GM23248 (cell line): ENCODE data around the gene MCFD2. TPM values are rescaled to one million over a fixed set of nuclear protein-coding genes. Genes with fewer than 3 reads are reported as not detected.

Source experiments
- DNase-seq: peaks from one replicate; pipeline ENCODE4 v3.0.0-alpha.2; 2015
- H2AFZ ChIP-seq: fragments of 200-600 bp; sonication (generic); 2 replicates; pipeline ENCODE4 v1.6.1; 2016; ENCODE audit warnings: antibody characterized with exemption
- H3F3A ChIP-seq: fragments of 200-600 bp; sonication (generic); 2 replicates; pipeline ENCODE4 v1.6.1; 2016; ENCODE audit warnings: mild to moderate bottlenecking, antibody characterized with exemption, mixed run types; ENCODE audit not compliant: insufficient read depth
- H3K27ac ChIP-seq: fragments of 200-600 bp; sonication (generic); 2 replicates; pipeline ENCODE4 v1.5.1; 2016; ENCODE audit warnings: mild to moderate bottlenecking
- H3K27me3 ChIP-seq: fragments of 200-600 bp; sonication (generic); replicated peaks from 2 replicates; pipeline ENCODE4 v1.6.1; 2016; ENCODE audit warnings: mild to moderate bottlenecking; ENCODE audit not compliant: insufficient read depth
- H3K36me3 ChIP-seq: fragments of 200-600 bp; sonication (generic); 2 replicates; pipeline ENCODE4 v1.6.1; 2016; ENCODE audit warnings: low read depth, mild to moderate bottlenecking
- H3K4me1 ChIP-seq: fragments of 200-600 bp; sonication (generic); 2 replicates; pipeline ENCODE4 v1.6.1; 2016; ENCODE audit warnings: mild to moderate bottlenecking; ENCODE audit not compliant: insufficient read depth
- H3K4me2 ChIP-seq: fragments of 200-600 bp; sonication (generic); one replicate; pipeline ENCODE4 v1.6.1; 2016; ENCODE audit warnings: mild to moderate bottlenecking; ENCODE audit not compliant: unreplicated experiment
- H3K4me3 ChIP-seq: fragments of 200-600 bp; sonication (generic); 2 replicates; pipeline ENCODE4 v1.5.1; 2016; ENCODE audit warnings: mild to moderate bottlenecking
- H3K79me2 ChIP-seq: fragments of 200-600 bp; sonication (generic); 2 replicates; pipeline ENCODE4 v1.6.1; 2016; ENCODE audit warnings: mild to moderate bottlenecking; ENCODE audit not compliant: insufficient read depth
- H3K9ac ChIP-seq: fragments of 200-600 bp; sonication (generic); 2 replicates; pipeline ENCODE4 v1.6.1; 2016; ENCODE audit warnings: mild to moderate bottlenecking
- H3K9me2 ChIP-seq: fragments of 200-600 bp; sonication (generic); 2 replicates; pipeline ENCODE4 v1.6.1; 2016; ENCODE audit warnings: mixed run types, mild to moderate bottlenecking, moderate library complexity; ENCODE audit not compliant: insufficient read depth
- H3K9me3 ChIP-seq: fragments of 200-600 bp; sonication (generic); one replicate; pipeline ENCODE4 v1.6.1; 2017; ENCODE audit warnings: low read depth
- H4K20me1 ChIP-seq: fragments of 200-600 bp; sonication (generic); 2 replicates; pipeline ENCODE4 v1.6.0; 2016; ENCODE audit not compliant: insufficient read depth
- EZH2 ChIP-seq: fragments of 200-600 bp; sonication (generic); IDR thresholded peaks from 2 replicates; pipeline ENCODE4 v1.6.1; 2018; ENCODE audit warnings: antibody characterized with exemption, mild to moderate bottlenecking; ENCODE audit not compliant: insufficient read depth, poor library complexity, severe bottlenecking
- EZH2phosphoT487 ChIP-seq: fragments of 200-600 bp; sonication (generic); IDR thresholded peaks from 2 replicates; pipeline ENCODE4 v1.6.1; 2018; ENCODE audit warnings: antibody characterized with exemption, moderate library complexity, mild to moderate bottlenecking, low read depth; ENCODE audit not compliant: insufficient read depth
- WGBS, 2 experiments: methylation state at CpG; one replicate each; pipeline ENCODE4 v1.1.6; 2015 to 2017; ENCODE audit warnings: low lambda C conversion rate in 2 of 2, low coverage in 1 of 2; ENCODE audit errors: missing lambda C conversion rate in 2 of 2; 5-methylcytosine and 5-hydroxymethylcytosine counted together
- in situ Hi-C: fragments of 300-500 bp; cut with MboI; formaldehyde crosslinking; loops from 2 replicates; pipeline ENCODE4 v1.15.0; 2020
- polyA plus RNA-seq: library from polyadenylated mRNA; unstranded; fragments of >200 nt; fragmentation: Nextera tagmentation; extraction: Ambion mirVana; gene quantifications from 2 replicates; pipeline ENCODE4 v1.2.1, GENCODE V29; 2016
- total RNA-seq: library from RNA; depleted of rRNA; stranded (reverse); fragments of >200 nt; shearing (Covaris generic); gene quantifications from 2 replicates; pipeline ENCODE4 v1.2.3, GENCODE V29; 2014

MCFD2 gene
- total and polyA plus RNA-seq, 2 experiments from 2014 or later: 298 to 310 TPM

- 0 out of 2 replicates have a peak, but pooled peaks cover 4% of the 10 kb centered on the region for H3K36me3 ChIP-seq
- no peak overlapping the region for H3K4me2 ChIP-seq
- no peaks in the 10 kb centered on the region for H3K27me3 ChIP-seq
- no peak overlapping the region for H3K27ac ChIP-seq
- H3K9me3 ChIP-seq: peaks cover 7% of the 10 kb centered on the region
- H3K4me3 ChIP-seq: no peak overlapping the region
- H3K9me2 ChIP-seq: no peaks in the 10 kb centered on the region
- H3K79me2 ChIP-seq: peaks cover 8% of the 10 kb centered on the region; the same call in 1 of the 2 replicates
- 95 to 99% methylated on average over 5 of the region's 5 CpGs for WGBS, 2 experiments
- H2AFZ ChIP-seq: no peak overlapping the region
- TF ChIP-seq EZH2 (no peak), EZH2phosphoT487 (no peak)
- in situ Hi-C loops: no loop called here
- no peak overlapping the region for H3K9ac ChIP-seq
- H3K4me1 ChIP-seq: 0 out of 2 replicates have a peak, but pooled peaks cover 5% of the 10 kb centered on the region
- H3F3A ChIP-seq: 0 out of 2 replicates have a peak, but pooled peaks cover 5% of the 10 kb centered on the region
- no peak for DNase-seq
- H4K20me1 ChIP-seq: no peaks in the 10 kb centered on the region
These were observed 9.0 kb upstream of the MCFD2 start for GRCh38 chr2:46924608-46925007.

- H3K9me2 ChIP-seq: no peaks in the 10 kb centered on the region
- H4K20me1 ChIP-seq: no peaks in the 10 kb centered on the region
- H3K9ac ChIP-seq: no peak overlapping the region
- H3K27ac ChIP-seq: no peak overlapping the region
- no peaks in the 10 kb centered on the region for H3F3A ChIP-seq
- TF ChIP-seq EZH2 (no peak), EZH2phosphoT487 (no peak)
- in situ Hi-C loops: no loop called here
- no peaks in the 10 kb centered on the region for H3K27me3 ChIP-seq
- no peak overlapping the region for H2AFZ ChIP-seq
- H3K4me2 ChIP-seq: no peak overlapping the region
- H3K36me3 ChIP-seq: 0 out of 2 replicates have a peak, but pooled peaks cover 4% of the 10 kb centered on the region
- WGBS, 2 experiments: 93 to 96% methylated on average over 2 of the region's 2 CpGs
- H3K4me1 ChIP-seq: 0 out of 2 replicates have a peak, but pooled peaks cover 5% of the 10 kb centered on the region
- peaks cover 8% of the 10 kb centered on the region; the same call in 1 of the 2 replicates for H3K79me2 ChIP-seq
- no peak overlapping the region for H3K4me3 ChIP-seq
- peaks cover 7% of the 10 kb centered on the region for H3K9me3 ChIP-seq
- DNase-seq: no peak
These were observed 8.4 kb upstream of the MCFD2 start for GRCh38 chr2:46924038-46924437.

- Histone ChIP-seq H3K4me2 (no peak overlapping the region), H3K4me1 (0 out of 2 replicates have a peak, but pooled peaks cover 5% of the 10 kb centered on the region), H3K79me2 (peaks cover 15% of the 10 kb centered on the region; the same call in 1 of the 2 replicates), H3K9me3 (peaks cover 7% of the 10 kb centered on the region), H2AFZ (no peak overlapping the region), H3K27ac (no peak overlapping the region), H4K20me1 (no peaks in the 10 kb centered on the region), H3F3A (no peaks in the 10 kb centered on the region), H3K4me3 (no peak overlapping the region), H3K9me2 (no peaks in the 10 kb centered on the region), H3K36me3 (0 out of 2 replicates have a peak, but pooled peaks cover 4% of the 10 kb centered on the region), H3K27me3 (no peaks in the 10 kb centered on the region), H3K9ac (no peak overlapping the region)
- TF ChIP-seq EZH2phosphoT487: no peak
- TF ChIP-seq EZH2: no peak
- DNase-seq: peak; percentile 24
- in situ Hi-C loops: no loop called here
These were observed 7.5 kb upstream of the MCFD2 start for GRCh38 chr2:46923041-46923528.

- in situ Hi-C loops: no loop called here
- H3K9me2 ChIP-seq: no peaks in the 10 kb centered on the region
- peaks cover 7% of the 10 kb centered on the region for H3K9me3 ChIP-seq
- H4K20me1 ChIP-seq: no peaks in the 10 kb centered on the region
- H3K79me2 ChIP-seq: peaks cover 20% of the 10 kb centered on the region
- H3K27me3 ChIP-seq: no peaks in the 10 kb centered on the region
- H3K27ac ChIP-seq: no peak overlapping the region
- H3K4me2 ChIP-seq: no peak overlapping the region
- DNase-seq: no peak
- H2AFZ ChIP-seq: no peak overlapping the region
- 0 out of 2 replicates have a peak, but pooled peaks cover 5% of the 10 kb centered on the region for H3K4me1 ChIP-seq
- H3K4me3 ChIP-seq: no peak overlapping the region
- 0 out of 2 replicates have a peak, but pooled peaks cover 4% of the 10 kb centered on the region for H3K36me3 ChIP-seq
- H3F3A ChIP-seq: no peaks in the 10 kb centered on the region
- TF ChIP-seq EZH2 (no peak), EZH2phosphoT487 (no peak)
- 79 to 86% methylated on average over 4 of the region's 4 CpGs for WGBS, 2 experiments
- H3K9ac ChIP-seq: no peak overlapping the region
These were observed 7.0 kb upstream of the MCFD2 start for GRCh38 chr2:46922606-46923005.
